OCI-LY7 (cell line): Measurements from ENCODE around the gene PRRG2. TPM values are rescaled to one million over a fixed set of nuclear protein-coding genes. Genes with fewer than 3 reads are reported as not detected.

ENCODE experiments used
- BruUV-seq: library from RNA; stranded (reverse); fragments of 400-500 nt; replicated peaks from 2 replicates; lab custom pipeline; 2021; lab: Mats Ljungman, UMichigan
- CTCF ChIA-PET: fragments of 300-600 bp; sonication (Branson Sonifier 250); formaldehyde crosslinking; loops from one replicate; lab custom pipeline; 2022; ENCODE audit warnings: antibody characterized with exemption; ENCODE audit not compliant: unreplicated experiment; lab: Charles Lee
- POLR2A ChIA-PET: fragments of 300-600 bp; sonication (Branson Sonifier 250); formaldehyde crosslinking; loops from one replicate; lab custom pipeline; 2022; ENCODE audit warnings: antibody characterized with exemption; lab: Charles Lee
- DNase-seq: peaks from one replicate; pipeline ENCODE4 v3.0.0-alpha.2; 2015; ENCODE audit warnings: low spot score
- H2AFZ ChIP-seq: fragments of 200-600 bp; sonication (generic), shearing (Covaris generic); 2 replicates; pipeline ENCODE4 v1.6.1; 2014; ENCODE audit warnings: mild to moderate bottlenecking, antibody characterized with exemption, low read length, moderate library complexity
- H3K27ac ChIP-seq: fragments of 200-600 bp; sonication (generic); 2 replicates; pipeline ENCODE4 v1.5.1; 2014; ENCODE audit warnings: mixed run types, low read depth, mild to moderate bottlenecking, moderate library complexity, low read length, inconsistent platforms; ENCODE audit not compliant: poor library complexity, severe bottlenecking
- H3K36me3 ChIP-seq: fragments of 200-600 bp; sonication (generic); 2 replicates; pipeline ENCODE4 v1.6.1; 2014; ENCODE audit warnings: mild to moderate bottlenecking, antibody characterized with exemption, low read length, moderate library complexity, mixed read lengths; ENCODE audit not compliant: insufficient read depth
- H3K4me1 ChIP-seq: fragments of 200-600 bp; sonication (generic); 2 replicates; pipeline ENCODE4 v1.5.1; 2014; ENCODE audit warnings: mild to moderate bottlenecking, low read length; ENCODE audit not compliant: insufficient read depth, poor library complexity, severe bottlenecking
- H3K4me2 ChIP-seq: fragments of 200-600 bp; sonication (generic); 2 replicates; pipeline ENCODE4 v1.6.1; 2014; ENCODE audit warnings: mild to moderate bottlenecking, low read length
- H3K4me3 ChIP-seq: fragments of 200-600 bp; sonication (generic); 2 replicates; pipeline ENCODE4 v1.5.1; 2014; ENCODE audit warnings: mild to moderate bottlenecking, low read depth, low read length; ENCODE audit not compliant: poor library complexity, severe bottlenecking
- H3K79me2 ChIP-seq: fragments of 200-600 bp; sonication (generic); 2 replicates; pipeline ENCODE4 v1.6.1; 2016; ENCODE audit warnings: low read depth, mild to moderate bottlenecking, low read length, moderate library complexity, mixed read lengths; ENCODE audit not compliant: insufficient read depth
- H3K9me2 ChIP-seq: fragments of 200-600 bp; sonication (generic); 2 replicates; pipeline ENCODE4 v1.6.1; 2016; ENCODE audit warnings: mild to moderate bottlenecking, low read length, mixed read lengths; ENCODE audit not compliant: insufficient read depth
- H3K9me3 ChIP-seq: fragments of 200-600 bp; sonication (generic); 2 replicates; pipeline ENCODE4 v1.6.1; 2014; ENCODE audit warnings: mild to moderate bottlenecking, mixed run types, low read length, mixed read lengths
- H4K20me1 ChIP-seq: fragments of 200-600 bp; sonication (generic); 2 replicates; pipeline ENCODE4 v1.6.1; 2014; ENCODE audit warnings: mild to moderate bottlenecking, antibody characterized with exemption, low read length, moderate library complexity, mixed read lengths; ENCODE audit not compliant: insufficient read depth
- CTCF ChIP-seq: fragments of 200-600 bp; sonication (generic); conservative IDR thresholded peaks from 2 replicates; pipeline ENCODE4 v1.5.1; 2014; ENCODE audit warnings: mild to moderate bottlenecking, antibody characterized with exemption, low read length, moderate library complexity, mixed read lengths
- EZH2phosphoT487 ChIP-seq: fragments of 200-600 bp; sonication (generic); IDR thresholded peaks from 2 replicates; pipeline ENCODE4 v1.6.1; 2018; ENCODE audit warnings: low read depth, borderline replicate concordance, mild to moderate bottlenecking, mixed run types, antibody characterized with exemption, low read length, moderate library complexity, mixed read lengths
- intact Hi-C: fragments of 100-400 bp; cut with micrococcal nuclease; formaldehyde crosslinking; loops from one replicate; pipeline ENCODE4 v1.10.0; 2022; ENCODE audit not compliant: unreplicated experiment
- total RNA-seq, 2 experiments: library from RNA; depleted of rRNA in 1 of 2; stranded (reverse); fragments of >200 nt in 1 of 2; shearing (Covaris generic) in 1 of 2; gene quantifications; 2 replicates each; pipeline ENCODE4 v1.2.3, GENCODE V29; 2014 to 2022

Gene PRRG2
- total RNA-seq, 2 experiments from 2014 or later = 2.4 to 2.7 TPM

GRCh38 chr19:49564616-49565045 lies 16.5 kb upstream of the PRRG2 start:
- no peak overlapping the region for H3K27ac ChIP-seq
- TF ChIP-seq CTCF (no peak), EZH2phosphoT487 (no peak)
- no peaks in the 10 kb centered on the region for H3K9me2 ChIP-seq
- DNase-seq = no peak
- peaks cover 13% of the 10 kb centered on the region for H3K4me1 ChIP-seq
- no peak overlapping the region for H2AFZ ChIP-seq
- intact Hi-C loops = loop anchor here (5.0 kb wide), 1 partner anchor 57 kb away; no protein-coding TSS in a partner anchor
- H3K9me3 ChIP-seq = no peaks in the 10 kb centered on the region
- ChIA-PET POLR2A (interaction anchor here (0.6 to 0.9 kb wide), 2 partner anchors 15 to 37 kb away, joined by 3 to 4 read pairs; partner anchors contain the start of gene RCN3), CTCF (no interaction called here)
- H3K4me3 ChIP-seq = no peak overlapping the region
- no TSS peak for BruUV-seq
- H4K20me1 ChIP-seq = no peaks in the 10 kb centered on the region
- H3K36me3 ChIP-seq = peaks cover 7% of the 10 kb centered on the region
- no peak overlapping the region for H3K4me2 ChIP-seq
- H3K79me2 ChIP-seq = no peaks in the 10 kb centered on the region

GRCh38 chr19:49565261-49565660 lies 15.9 kb upstream of the PRRG2 start:
- Histone ChIP-seq H3K27ac (no peak overlapping the region), H3K36me3 (peaks cover 4% of the 10 kb centered on the region; the same call in 1 of the 2 replicates), H3K4me3 (no peak overlapping the region), H3K9me2 (no peaks in the 10 kb centered on the region), H3K4me1 (peaks cover 14% of the 10 kb centered on the region), H2AFZ (no peak overlapping the region), H4K20me1 (no peaks in the 10 kb centered on the region), H3K9me3 (no peaks in the 10 kb centered on the region), H3K79me2 (no peaks in the 10 kb centered on the region), H3K4me2 (no peak overlapping the region)
- TF ChIP-seq EZH2phosphoT487 (no peak), CTCF (no peak)
- DNase-seq = no peak
- POLR2A ChIA-PET = interaction anchor here (0.9 kb wide), 1 partner anchor 14 kb away, joined by 3 read pairs; no protein-coding TSS in a partner anchor
- no TSS peak for BruUV-seq
- intact Hi-C loops = no loop called here
- CTCF ChIA-PET = no interaction called here

GRCh38 chr19:49566302-49566701 lies 14.8 kb upstream of the PRRG2 start:
- H3K4me1 ChIP-seq = peaks cover 24% of the 10 kb centered on the region
- CTCF ChIA-PET = no interaction called here
- H4K20me1 ChIP-seq = no peaks in the 10 kb centered on the region
- no TSS peak for BruUV-seq
- H3K36me3 ChIP-seq = peaks cover 4% of the 10 kb centered on the region; the same call in 1 of the 2 replicates
- no peak overlapping the region for H3K27ac ChIP-seq
- POLR2A ChIA-PET = interaction anchor here (0.8 kb wide), 1 partner anchor 13 kb away, joined by 4 read pairs; no protein-coding TSS in a partner anchor
- TF ChIP-seq CTCF (no peak), EZH2phosphoT487 (no peak)
- DNase-seq = no peak
- H3K9me2 ChIP-seq = no peaks in the 10 kb centered on the region
- H3K79me2 ChIP-seq = no peaks in the 10 kb centered on the region
- intact Hi-C loops = no loop called here
- no peaks in the 10 kb centered on the region for H3K9me3 ChIP-seq
- no peak overlapping the region for H3K4me3 ChIP-seq
- H3K4me2 ChIP-seq = no peak overlapping the region
- no peak overlapping the region for H2AFZ ChIP-seq
